ENCODE results near the gene ZNF423.
A peak's percentile ranks its signal among the peaks of the same experiment; 100 is the strongest.

ZNF423 gene

DNA sequence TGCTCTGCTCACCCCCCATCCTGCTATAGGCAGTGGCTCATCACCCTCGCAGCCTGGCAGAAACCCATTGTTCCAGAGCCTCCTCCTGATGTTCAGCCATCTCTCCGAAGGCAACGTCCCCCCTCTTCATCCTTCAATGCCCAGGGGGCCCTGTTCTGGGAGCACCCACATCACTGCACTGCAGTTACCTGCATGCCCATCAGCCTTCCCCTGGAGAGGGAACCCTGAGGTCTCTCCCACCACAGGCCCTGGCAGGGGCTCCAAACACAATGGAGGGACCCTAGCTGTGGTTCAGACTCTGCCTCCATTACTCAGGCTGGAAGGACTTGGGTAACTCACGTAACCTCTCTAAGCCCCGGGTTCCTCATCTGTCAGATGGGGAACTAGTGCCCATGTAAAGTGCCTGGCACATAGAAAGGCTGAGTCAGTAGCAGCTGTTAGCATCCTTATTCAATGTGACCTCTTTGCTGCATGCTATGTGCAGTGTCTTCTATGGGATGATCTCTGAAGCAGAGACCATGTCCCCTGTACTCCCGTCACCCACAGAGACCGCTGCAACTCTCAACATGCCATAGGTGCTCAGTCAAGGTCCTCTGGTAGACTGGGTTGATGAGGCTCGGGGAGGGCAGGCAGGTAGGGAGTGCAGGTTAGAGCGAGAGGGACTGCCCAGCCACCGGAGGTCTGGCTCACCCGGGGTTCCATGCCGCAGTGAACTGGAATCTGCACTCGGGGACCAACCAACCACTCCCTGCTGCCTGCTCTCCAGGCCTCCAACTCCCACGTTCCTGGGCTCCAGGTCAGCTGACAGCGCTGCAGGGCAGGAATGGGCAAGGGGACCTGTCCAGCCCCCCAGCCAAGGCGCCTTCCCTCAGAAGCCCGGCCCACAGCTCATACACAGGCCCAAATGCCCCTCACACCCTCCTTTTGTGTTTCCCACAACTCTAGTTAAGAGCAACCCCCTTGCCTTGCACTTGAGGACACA, 233.2 kb downstream of the ZNF423 start:
- Histone ChIP-seq H3K4me1 (peaks cover 4 to 57% (median 32%) of the 10 kb centered on the region in 4 donors), H3K27me3 (no peaks in the 10 kb centered on the region), H3K36me3 (no peaks in the 10 kb centered on the region), H3K9me3 (no peaks in the 10 kb centered on the region), H3K27ac (peak overlapping the region in 1 of 2 donors; percentile 90), H3K4me3 (no peak overlapping the region)
- DNase-seq: peak in 1 of 2 donors; percentile 54
- TF ChIP-seq, protein P1, sequence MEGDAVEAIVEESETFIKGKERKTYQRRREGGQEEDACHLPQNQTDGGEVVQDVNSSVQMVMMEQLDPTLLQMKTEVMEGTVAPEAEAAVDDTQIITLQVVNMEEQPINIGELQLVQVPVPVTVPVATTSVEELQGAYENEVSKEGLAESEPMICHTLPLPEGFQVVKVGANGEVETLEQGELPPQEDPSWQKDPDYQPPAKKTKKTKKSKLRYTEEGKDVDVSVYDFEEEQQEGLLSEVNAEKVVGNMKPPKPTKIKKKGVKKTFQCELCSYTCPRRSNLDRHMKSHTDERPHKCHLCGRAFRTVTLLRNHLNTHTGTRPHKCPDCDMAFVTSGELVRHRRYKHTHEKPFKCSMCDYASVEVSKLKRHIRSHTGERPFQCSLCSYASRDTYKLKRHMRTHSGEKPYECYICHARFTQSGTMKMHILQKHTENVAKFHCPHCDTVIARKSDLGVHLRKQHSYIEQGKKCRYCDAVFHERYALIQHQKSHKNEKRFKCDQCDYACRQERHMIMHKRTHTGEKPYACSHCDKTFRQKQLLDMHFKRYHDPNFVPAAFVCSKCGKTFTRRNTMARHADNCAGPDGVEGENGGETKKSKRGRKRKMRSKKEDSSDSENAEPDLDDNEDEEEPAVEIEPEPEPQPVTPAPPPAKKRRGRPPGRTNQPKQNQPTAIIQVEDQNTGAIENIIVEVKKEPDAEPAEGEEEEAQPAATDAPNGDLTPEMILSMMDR (IDR thresholded peaks at IDR 0.05): no peak
- intact Hi-C loops (cut with DNase I; ENCODE audit: low total_unique reads): loop anchor here (5.0 to 10.0 kb wide), 2 partner anchors 72 to 235 kb away; partner anchors contain the start of gene ZNF423

DNA sequence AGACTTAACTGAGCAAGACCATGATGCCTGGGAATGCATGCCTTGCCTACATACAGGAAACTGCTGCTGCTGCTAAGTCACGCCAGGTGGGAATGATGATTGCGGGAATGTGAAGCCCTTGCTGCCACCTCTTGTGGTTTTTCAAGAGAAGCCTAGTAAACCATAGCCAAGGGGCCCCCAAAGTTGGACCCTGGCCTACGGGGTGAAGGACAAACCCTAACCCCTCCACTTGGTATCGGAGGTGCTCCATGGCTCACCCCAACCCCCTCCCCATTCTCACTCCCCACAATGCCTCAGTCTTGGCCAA, 233.9 kb downstream of the ZNF423 start:
- no peak overlapping the region for H3K4me3 ChIP-seq
- peaks cover 4 to 57% (median 32%) of the 10 kb centered on the region in 4 donors for H3K4me1 ChIP-seq
- intact Hi-C loops (cut with DNase I; ENCODE audit: low total_unique reads): loop anchor here (5.0 to 10.0 kb wide), 2 partner anchors 73 to 235 kb away; partner anchors contain the start of gene ZNF423
- TF ChIP-seq, protein P1 (IDR thresholded peaks at IDR 0.05): no peak
- peak in 1 of 2 donors; percentile 54 for DNase-seq
- no peaks in the 10 kb centered on the region for H3K9me3 ChIP-seq
- H3K27me3 ChIP-seq: no peaks in the 10 kb centered on the region
- H3K27ac ChIP-seq: peak overlapping the region in 1 of 2 donors; percentile 90
- no peaks in the 10 kb centered on the region for H3K36me3 ChIP-seq

DNA sequence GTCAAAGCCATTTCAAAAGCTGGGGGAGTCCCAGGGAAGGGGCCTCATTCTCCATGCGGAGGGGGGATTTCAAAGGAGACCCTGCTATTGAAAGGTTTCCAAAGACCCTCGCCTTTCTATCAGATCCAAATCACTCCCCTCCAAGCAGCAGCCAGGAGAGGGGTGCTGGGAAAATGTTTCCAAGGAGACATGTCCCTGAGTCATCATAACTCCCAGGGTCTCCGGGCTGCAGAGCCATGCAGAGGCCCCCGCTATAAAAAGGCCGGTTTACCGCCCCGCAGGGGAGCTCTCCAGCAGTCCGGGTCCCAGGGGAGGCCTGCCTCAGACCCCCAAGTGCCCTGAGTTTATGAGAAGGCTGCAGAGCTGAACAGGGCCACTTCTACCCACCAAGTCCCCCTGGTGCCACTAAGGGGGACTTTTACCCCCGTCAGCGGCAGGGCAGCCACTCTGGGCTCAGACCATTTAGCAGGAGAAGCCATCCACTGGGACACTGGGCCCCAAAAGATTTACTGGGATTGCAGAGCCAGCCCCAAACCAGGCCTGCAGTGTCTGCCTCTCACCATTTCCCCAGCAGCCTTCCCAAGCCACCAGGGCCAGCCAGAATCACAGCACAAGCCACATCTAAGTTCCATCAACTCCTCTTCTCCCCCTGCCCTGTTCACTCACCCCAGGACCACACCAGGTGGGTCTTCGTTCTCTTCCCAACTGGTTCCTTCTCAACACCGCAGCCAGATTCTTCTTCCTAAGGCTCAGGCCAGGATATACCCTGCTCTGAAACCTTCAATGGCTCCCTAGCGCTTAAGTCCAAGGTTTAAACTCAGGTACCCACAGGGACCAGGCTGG, 234.4 kb downstream of the ZNF423 start:
- DNase-seq: peak in 1 of 2 donors; percentile 61
- Histone ChIP-seq H3K9me3 (no peaks in the 10 kb centered on the region), H3K27me3 (no peaks in the 10 kb centered on the region), H3K27ac (peak overlapping the region; percentile 73 to 90), H3K36me3 (no peaks in the 10 kb centered on the region), H3K4me3 (no peak overlapping the region), H3K4me1 (peaks cover 4 to 57% (median 32%) of the 10 kb centered on the region in 4 donors)
- intact Hi-C loops (cut with DNase I; ENCODE audit: low total_unique reads): loop anchor here (5.0 to 10.0 kb wide), 2 partner anchors 73 to 236 kb away; partner anchors contain the start of gene ZNF423
- TF ChIP-seq, protein P1 (IDR thresholded peaks at IDR 0.05): no peak

DNA sequence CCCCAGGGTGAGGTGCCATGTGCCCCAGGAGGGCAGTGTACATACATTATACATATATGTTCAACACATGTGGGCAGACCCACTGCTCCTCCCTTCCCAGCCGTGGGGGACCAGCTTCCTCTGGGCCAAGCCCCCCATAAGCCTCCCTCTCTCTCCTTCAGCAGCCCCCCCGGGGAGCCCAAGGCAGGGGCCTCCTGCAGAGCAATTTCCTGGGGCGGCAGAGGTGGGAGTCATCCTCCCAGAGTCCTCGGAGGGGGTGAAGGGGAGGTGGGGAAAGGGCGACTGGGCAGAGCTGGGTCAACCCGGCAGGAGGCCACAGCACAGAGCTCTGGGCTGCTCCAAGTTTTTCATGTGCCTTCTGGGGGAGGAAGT, 235.1 kb downstream of the ZNF423 start:
- H3K27me3 ChIP-seq: no peaks in the 10 kb centered on the region
- peaks cover 4 to 51% (median 32%) of the 10 kb centered on the region in 4 donors for H3K4me1 ChIP-seq
- no peaks in the 10 kb centered on the region for H3K9me3 ChIP-seq
- DNase-seq: peak in 1 of 2 donors; percentile 68
- no peaks in the 10 kb centered on the region for H3K36me3 ChIP-seq
- H3K27ac ChIP-seq: peak overlapping the region; percentile 73 to 90
- intact Hi-C loops (cut with DNase I; ENCODE audit: low total_unique reads): loop anchor here (5.0 to 10.0 kb wide), 2 partner anchors 74 to 236 kb away; partner anchors contain the start of gene ZNF423
- TF ChIP-seq, protein P1 (IDR thresholded peaks at IDR 0.05): no peak
- H3K4me3 ChIP-seq: no peak overlapping the region

DNA sequence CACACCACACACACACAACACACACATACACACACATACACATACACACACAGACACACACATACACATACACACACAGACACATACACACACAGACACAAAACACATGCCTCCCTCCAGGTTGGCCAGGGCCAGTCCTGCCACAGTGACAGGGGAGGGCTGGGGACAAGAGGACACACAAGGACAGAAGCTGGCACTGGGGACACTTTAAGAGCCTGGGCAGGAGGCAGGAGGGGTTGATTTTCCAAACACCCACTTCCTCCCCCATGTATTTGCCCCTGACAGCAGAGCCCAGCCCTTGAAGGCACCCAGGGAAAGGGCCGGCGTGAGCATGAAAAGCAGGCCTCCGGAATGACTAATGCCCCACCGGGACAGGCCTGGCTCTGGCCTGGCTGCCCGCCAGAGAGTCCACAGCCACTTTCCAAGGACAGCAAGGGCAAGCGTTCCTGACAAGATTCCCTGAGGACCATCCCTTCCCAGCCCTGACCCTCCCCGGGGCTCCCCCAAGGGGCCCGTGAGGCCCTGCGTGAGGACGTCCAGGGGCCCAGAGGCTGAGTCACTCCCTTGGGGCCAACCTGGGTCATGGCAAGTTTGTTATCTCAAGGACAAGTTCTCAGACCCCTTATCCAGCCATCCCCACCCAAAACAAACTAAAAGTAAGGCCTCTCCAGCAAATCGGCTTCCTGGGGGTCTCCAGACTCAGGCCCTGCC, 235.6 kb downstream of the ZNF423 start:
- TF ChIP-seq, protein P1 (IDR thresholded peaks at IDR 0.05): no peak
- Histone ChIP-seq H3K36me3 (no peaks in the 10 kb centered on the region), H3K4me3 (no peak overlapping the region), H3K9me3 (no peaks in the 10 kb centered on the region), H3K4me1 (peaks cover 4 to 46% (median 30%) of the 10 kb centered on the region in 4 donors), H3K27ac (peak overlapping the region; percentile 73 to 90), H3K27me3 (no peaks in the 10 kb centered on the region)
- intact Hi-C loops (cut with DNase I; ENCODE audit: low total_unique reads): loop anchor here (5.0 to 10.0 kb wide), 2 partner anchors 74 to 237 kb away; partner anchors contain the start of gene ZNF423
- DNase-seq: peak; percentile 85 to 96

Data from tibial artery (tissue), 4 donors.